Fibroblast of skin of left quadriceps (primary cell): Measurements from ENCODE around the gene RYR1.
"Not testable (repeated sequence)": the region's sequence is repeated elsewhere in the genome, so short reads cannot be mapped to it uniquely, and the experiment has no call there.

ENCODE experiments used
- DNase-seq, 2 experiments: peaks; one replicate each; pipeline ENCODE4 v3.0.0-alpha.2; 2013; ENCODE audit warnings: low read depth in 2 of 2

The RYR1 gene

GRCh38 chr19:38514812-38515633 lies 81.5 kb downstream of the RYR1 start:
- DNase-seq: peak in 1 of 2 experiments; percentile 11

- no peak for DNase-seq
Observed at GRCh38 chr19:38515896-38516295, 82.4 kb downstream of the RYR1 start.

GRCh38 chr19:38516802-38517201 lies 83.3 kb downstream of the RYR1 start:
- no peak for DNase-seq

GRCh38 chr19:38517321-38517720 lies 83.8 kb downstream of the RYR1 start:
- no peak for DNase-seq

- not testable (repeated sequence) for DNase-seq
Observed at GRCh38 chr19:38517980-38518379, 84.5 kb downstream of the RYR1 start.

- no peak for DNase-seq
Observed at GRCh38 chr19:38519168-38519567, 85.7 kb downstream of the RYR1 start.

- DNase-seq: no peak
Observed at GRCh38 chr19:38519988-38520387, 86.5 kb downstream of the RYR1 start.

GRCh38 chr19:38522915-38523314 lies 89.4 kb downstream of the RYR1 start:
- no peak for DNase-seq

- no peak for DNase-seq
Observed at GRCh38 chr19:38523319-38523718, 89.8 kb downstream of the RYR1 start.

GRCh38 chr19:38524369-38524768 lies 90.9 kb downstream of the RYR1 start:
- DNase-seq: no peak

- DNase-seq: no peak
Observed at GRCh38 chr19:38524994-38525634, 91.6 kb downstream of the RYR1 start.

- DNase-seq: no peak
Observed at GRCh38 chr19:38526430-38526829, 92.9 kb downstream of the RYR1 start.

- DNase-seq: no peak
Observed at GRCh38 chr19:38527466-38528136, 94.1 kb downstream of the RYR1 start.

- DNase-seq: no peak
Observed at GRCh38 chr19:38528213-38528755, 94.8 kb downstream of the RYR1 start.

- no peak for DNase-seq
Observed at GRCh38 chr19:38528931-38529330, 95.4 kb downstream of the RYR1 start.

GRCh38 chr19:38531515-38531914 lies 98.0 kb downstream of the RYR1 start:
- DNase-seq: no peak

- DNase-seq: no peak
Observed at GRCh38 chr19:38532939-38533338, 99.4 kb downstream of the RYR1 start.

GRCh38 chr19:38534574-38534973 lies 101.1 kb downstream of the RYR1 start:
- DNase-seq: no peak

GRCh38 chr19:38535212-38535611 lies 101.7 kb downstream of the RYR1 start:
- no peak for DNase-seq

GRCh38 chr19:38537071-38537936 lies 103.8 kb downstream of the RYR1 start:
- DNase-seq: no peak

GRCh38 chr19:38538386-38538785 lies 104.9 kb downstream of the RYR1 start:
- DNase-seq: no peak
